GM13977 (cell line): ENCODE measurements around the gene GPATCH4.
A peak's percentile ranks its signal among the peaks of the same experiment; 100 is the strongest.

Source experiments
- DNase-seq: peaks from one replicate; pipeline ENCODE4 v3.0.0; 2012; ENCODE audit warnings: low spot score
- CTCF ChIP-seq: IDR thresholded peaks from 2 replicates; pipeline ENCODE4 v1.5.1; 2012; ENCODE audit warnings: mild to moderate bottlenecking, control low read depth; ENCODE audit not compliant: insufficient read depth; ENCODE audit errors: extremely low read depth, missing control alignments
- in situ Hi-C: fragments of 300-500 bp; cut with MboI; formaldehyde crosslinking; loops from one replicate; pipeline ENCODE4 v1.12.0; 2022; ENCODE audit warnings: low sequenced_read_pairs, low pct_unique_long_range_greater_than_20kb, mixed read lengths, inconsistent platforms; ENCODE audit not compliant: unreplicated experiment

GPATCH4 gene

DNA sequence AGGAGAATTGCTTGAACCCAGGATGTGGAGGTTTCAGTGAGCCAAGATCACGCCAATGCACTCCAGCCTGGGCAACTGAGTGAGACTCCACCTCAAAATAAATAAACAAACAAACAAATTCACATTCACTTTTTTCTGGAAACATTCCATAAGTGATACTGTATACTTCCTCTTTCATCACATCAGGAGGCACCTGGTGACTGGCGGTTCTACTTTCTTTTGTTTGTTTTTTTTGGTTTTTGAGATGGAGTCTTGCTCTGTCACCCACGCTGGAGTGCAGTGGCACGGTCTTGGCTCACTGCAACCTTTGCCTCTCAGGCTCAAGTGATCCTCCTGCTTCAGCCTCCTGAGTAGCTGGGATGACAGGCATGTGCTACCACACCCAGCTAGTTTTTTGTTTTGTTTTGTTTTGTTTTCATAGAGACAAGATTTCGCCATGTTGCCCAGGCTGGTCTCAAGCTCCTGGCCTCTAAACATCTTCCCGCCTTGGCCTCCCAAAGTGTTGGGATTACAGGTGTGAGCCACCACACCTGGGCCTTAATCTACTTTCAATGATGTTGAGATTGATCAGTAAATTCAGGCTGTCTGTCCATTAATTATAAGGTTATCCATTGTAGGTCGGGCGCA lies 28.7 kb upstream of the GPATCH4 start:
- no peak for DNase-seq
- in situ Hi-C loops = no loop called here
- TF ChIP-seq CTCF = no peak

DNA sequence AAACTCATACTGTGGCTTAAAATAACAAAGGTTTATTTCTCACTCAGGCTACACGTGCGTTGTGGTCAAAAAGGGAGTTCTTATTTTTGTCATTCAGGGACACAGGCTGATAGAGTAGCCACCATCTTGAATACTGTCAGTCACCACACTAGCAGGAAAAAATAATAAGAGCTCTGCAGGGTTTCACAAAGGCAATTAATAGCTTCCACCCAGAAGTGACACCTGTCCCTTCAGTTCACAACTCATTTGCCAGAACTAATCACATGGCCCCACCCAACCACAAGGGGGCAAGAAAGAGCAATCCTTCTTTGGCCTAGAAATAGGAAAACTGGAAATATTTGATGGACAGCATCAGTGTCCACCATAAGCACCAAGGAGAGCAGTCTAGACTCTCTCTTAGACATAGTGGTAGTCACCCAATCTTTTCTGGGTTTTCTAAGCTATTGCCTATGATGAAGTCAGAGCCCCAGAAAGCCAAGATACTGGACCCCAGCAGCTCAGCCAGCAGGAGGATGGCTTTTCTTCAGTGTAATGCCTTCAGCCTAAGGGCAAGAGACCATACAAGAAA lies 26.1 kb upstream of the GPATCH4 start:
- in situ Hi-C loops = no loop called here
- TF ChIP-seq CTCF = peak; percentile 73
- DNase-seq = peak; percentile 63

DNA sequence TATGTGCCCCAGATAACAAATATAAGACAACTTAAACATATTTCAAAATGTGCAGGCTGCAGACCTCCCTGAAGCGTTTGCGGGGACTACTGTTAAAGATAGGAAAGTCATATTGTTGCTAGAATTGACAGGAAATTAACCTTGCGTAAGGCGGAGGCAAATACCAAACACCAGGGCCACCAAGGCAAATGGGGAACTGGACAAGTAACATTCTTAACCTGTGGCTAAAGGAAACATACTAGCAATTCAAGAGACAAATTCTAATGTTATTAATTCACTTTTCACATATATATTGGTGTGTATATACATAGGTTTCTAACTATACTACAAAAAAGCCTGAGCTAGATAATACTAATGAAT lies 24.8 kb upstream of the GPATCH4 start:
- in situ Hi-C loops = no loop called here
- TF ChIP-seq CTCF = no peak
- DNase-seq = no peak

- DNase-seq = peak; percentile 63
- peak; percentile 79 for TF ChIP-seq CTCF
- in situ Hi-C loops = no loop called here
Measured at GRCh38 chr1:156625436-156626078, 24.3 kb upstream of the GPATCH4 start.

GRCh38 chr1:156624814-156625435 lies 23.6 kb upstream of the GPATCH4 start:
- no peak for TF ChIP-seq CTCF
- in situ Hi-C loops = no loop called here
- peak; percentile 13 for DNase-seq

DNA sequence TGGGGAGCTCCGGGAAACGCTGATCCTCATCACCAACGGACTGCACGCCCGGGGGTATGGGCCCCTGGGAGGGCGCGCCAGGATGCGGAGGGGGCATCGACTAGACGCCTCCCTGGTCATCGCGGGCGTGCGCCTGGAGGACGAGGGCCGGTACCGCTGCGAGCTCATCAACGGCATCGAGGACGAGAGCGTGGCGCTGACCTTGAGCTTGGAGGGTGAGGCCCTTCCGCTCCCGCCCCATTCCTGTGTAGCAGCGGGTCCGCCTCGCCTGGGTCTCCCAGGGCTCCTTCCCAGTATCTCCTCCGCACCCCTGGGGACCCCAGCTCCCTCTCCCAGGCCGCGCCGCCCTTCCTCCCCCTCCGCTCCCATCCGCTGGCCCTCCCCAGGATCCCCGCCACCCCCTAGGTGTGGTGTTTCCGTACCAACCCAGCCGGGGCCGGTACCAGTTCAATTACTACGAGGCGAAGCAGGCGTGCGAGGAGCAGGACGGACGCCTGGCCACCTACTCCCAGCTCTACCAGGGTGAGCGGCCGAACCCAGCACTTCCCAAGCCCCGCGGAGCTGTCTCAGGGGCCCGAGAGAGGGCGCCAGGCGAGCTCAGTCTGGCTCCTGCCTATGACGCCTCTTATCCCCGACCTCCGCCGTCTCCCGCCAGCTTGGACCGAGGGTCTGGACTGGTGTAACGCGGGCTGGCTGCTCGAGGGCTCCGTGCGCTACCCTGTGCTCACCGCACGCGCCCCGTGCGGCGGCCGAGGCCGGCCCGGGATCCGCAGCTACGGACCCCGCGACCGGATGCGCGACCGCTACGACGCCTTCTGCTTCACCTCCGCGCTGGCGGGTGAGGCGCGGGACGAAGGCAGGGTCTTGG lies 22.9 kb upstream of the GPATCH4 start:
- in situ Hi-C loops = no loop called here
- peak; percentile 61 for DNase-seq
- TF ChIP-seq CTCF = peak; percentile 58
